GM13977 (cell line): ENCODE data around the gene CIDEB.

Experiments
- DNase-seq: peaks from one replicate; pipeline ENCODE4 v3.0.0; 2012; ENCODE audit warnings: low spot score
- in situ Hi-C: fragments of 300-500 bp; cut with MboI; formaldehyde crosslinking; loops from one replicate; pipeline ENCODE4 v1.12.0; 2022; ENCODE audit warnings: low sequenced_read_pairs, low pct_unique_long_range_greater_than_20kb, mixed read lengths, inconsistent platforms; ENCODE audit not compliant: unreplicated experiment
- TF ChIP-seq, protein P1 (sequence below): IDR thresholded peaks from 2 replicates; pipeline ENCODE4 v1.5.1; 2012; ENCODE audit warnings: mild to moderate bottlenecking, control low read depth; ENCODE audit not compliant: insufficient read depth; ENCODE audit errors: extremely low read depth, missing control alignments

Gene CIDEB

DNA sequence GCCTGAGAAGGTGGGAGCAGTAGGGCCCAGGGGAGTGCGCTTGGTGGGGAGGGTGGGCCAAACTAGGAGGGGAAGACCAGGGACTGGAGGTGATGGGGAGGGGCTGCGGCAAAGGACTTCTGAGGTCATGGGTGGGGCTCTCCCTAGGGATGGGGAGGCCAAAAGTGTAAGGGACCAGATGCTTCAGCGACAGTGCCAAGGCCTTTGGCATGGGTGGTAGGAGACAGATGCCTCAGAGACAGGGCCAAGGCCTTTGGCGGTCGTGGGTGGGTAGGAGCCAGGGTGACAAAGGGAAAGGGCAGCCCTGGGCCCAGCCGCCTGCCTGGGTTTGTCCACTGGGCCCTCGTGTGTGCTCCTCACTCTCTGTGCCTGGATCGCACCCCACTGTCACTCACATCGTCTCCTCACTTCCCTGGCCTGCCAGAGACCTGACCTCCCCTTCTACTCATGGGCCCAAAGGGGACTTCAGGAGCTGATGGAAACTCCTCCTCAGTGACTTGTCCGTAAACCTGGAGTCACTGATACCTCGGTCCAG, 23.2 kb downstream of the CIDEB start:
- in situ Hi-C loops, result no loop called here
- no peak for DNase-seq
- TF ChIP-seq, protein P1, sequence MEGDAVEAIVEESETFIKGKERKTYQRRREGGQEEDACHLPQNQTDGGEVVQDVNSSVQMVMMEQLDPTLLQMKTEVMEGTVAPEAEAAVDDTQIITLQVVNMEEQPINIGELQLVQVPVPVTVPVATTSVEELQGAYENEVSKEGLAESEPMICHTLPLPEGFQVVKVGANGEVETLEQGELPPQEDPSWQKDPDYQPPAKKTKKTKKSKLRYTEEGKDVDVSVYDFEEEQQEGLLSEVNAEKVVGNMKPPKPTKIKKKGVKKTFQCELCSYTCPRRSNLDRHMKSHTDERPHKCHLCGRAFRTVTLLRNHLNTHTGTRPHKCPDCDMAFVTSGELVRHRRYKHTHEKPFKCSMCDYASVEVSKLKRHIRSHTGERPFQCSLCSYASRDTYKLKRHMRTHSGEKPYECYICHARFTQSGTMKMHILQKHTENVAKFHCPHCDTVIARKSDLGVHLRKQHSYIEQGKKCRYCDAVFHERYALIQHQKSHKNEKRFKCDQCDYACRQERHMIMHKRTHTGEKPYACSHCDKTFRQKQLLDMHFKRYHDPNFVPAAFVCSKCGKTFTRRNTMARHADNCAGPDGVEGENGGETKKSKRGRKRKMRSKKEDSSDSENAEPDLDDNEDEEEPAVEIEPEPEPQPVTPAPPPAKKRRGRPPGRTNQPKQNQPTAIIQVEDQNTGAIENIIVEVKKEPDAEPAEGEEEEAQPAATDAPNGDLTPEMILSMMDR, result no peak

DNA sequence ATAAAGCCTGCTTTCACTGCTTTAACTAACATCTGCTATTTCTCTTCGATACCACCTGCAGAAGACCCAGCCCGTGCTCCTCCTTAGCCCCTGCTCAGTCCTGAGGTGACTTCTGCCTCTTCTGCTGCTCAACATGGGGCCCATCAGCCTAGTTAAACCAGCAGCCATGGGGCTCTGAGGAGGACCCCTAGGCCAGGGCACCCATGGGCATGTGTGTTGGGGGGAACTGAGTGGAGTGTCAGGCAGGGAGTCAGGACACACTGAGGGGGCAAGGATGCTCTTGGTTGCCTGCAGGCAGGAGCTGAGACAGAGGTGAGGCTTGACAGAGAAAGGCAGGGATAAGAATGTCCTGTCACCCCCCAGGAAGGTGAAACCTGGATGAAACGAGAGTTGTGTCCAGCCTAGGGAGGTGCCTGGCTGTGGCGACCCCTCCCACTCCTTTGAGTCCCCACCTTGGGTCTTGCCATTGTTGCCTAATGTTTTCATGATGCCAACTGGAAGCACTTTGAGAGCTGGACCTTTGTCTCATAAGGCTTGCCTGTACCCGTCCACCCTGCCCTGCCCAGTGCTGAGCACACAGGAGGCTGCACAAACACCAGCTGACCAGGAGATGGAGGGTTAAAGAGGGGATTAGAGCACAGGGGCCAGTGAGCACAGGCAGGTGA, 23.8 kb downstream of the CIDEB start:
- in situ Hi-C loops, result no loop called here
- TF ChIP-seq, protein P1, result no peak
- DNase-seq, result no peak

DNA sequence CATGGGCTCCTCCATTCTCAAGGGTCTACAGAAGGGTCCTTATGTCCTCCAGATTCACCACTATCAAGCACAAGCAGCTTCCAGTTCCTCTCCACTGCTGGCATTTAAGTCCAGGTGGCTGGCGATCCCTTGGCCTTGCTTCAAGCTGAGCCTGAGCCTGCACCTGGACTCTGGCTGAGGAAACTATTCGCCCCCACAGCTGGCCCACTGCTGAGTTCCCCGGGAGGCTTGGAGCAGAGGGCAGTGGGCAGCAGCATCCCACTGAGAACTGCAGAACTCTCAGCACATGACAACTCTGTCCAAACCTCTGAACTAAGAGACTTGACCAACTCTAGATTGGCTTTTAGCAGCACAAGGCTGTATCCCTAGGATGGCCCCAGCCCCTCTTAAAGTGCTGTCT, 25.0 kb downstream of the CIDEB start:
- in situ Hi-C loops, result no loop called here
- DNase-seq, result no peak
- TF ChIP-seq, protein P1, result no peak

DNA sequence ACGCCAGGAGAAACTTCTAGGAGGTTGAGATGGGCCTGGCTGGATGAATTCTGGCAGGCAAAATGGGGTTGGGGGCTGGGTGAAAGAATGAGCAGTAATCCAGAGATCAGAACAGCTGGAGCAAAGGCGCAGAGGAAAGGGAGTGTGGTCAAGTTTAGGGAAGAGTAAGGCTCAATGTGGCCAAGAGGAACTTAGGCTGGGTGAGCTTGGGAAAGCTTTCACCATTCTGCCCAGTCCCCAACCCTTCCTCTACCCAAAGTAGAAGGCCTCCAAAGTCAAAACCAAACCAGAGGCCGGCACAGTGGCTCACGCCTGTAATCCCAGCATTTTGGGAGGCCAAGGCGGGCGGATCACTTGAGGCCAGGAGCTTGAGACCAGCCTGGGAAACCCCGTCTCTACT, 26.1 kb downstream of the CIDEB start:
- in situ Hi-C loops, result no loop called here
- TF ChIP-seq, protein P1, result no peak
- no peak for DNase-seq

DNA sequence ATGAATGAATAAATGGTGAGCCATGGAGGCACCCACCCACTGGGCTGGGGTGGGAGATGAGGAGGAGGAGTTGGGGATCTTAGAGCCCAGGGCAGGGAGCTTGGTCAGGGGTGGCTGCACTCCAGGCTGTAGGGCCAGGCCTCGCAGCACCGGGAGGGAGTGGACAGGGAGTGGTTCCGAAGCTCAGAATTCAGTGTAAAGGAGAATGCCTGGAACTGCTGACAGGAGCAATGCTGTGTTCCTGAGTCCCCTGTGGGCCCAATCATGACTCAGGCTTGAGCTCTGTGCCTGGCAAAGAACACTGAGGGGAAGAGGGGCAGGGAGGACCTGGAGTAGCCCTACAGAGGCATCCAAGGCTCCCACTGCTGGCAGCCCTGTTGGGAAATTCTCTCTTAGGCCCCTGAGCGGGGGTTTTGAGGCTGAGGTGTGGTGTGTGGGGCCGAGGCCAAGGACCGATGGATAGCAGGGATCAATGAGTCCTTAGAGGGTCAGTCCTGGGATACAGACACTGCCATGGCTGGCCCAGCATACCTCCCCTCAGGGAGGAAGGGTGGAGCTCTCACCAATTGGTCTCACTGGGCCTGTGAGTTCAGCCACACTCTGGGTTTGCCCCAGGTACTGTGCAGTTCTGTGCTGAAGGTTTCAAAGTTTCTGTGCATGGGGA, 26.8 kb downstream of the CIDEB start:
- TF ChIP-seq, protein P1, result no peak
- in situ Hi-C loops, result no loop called here
- no peak for DNase-seq

DNA sequence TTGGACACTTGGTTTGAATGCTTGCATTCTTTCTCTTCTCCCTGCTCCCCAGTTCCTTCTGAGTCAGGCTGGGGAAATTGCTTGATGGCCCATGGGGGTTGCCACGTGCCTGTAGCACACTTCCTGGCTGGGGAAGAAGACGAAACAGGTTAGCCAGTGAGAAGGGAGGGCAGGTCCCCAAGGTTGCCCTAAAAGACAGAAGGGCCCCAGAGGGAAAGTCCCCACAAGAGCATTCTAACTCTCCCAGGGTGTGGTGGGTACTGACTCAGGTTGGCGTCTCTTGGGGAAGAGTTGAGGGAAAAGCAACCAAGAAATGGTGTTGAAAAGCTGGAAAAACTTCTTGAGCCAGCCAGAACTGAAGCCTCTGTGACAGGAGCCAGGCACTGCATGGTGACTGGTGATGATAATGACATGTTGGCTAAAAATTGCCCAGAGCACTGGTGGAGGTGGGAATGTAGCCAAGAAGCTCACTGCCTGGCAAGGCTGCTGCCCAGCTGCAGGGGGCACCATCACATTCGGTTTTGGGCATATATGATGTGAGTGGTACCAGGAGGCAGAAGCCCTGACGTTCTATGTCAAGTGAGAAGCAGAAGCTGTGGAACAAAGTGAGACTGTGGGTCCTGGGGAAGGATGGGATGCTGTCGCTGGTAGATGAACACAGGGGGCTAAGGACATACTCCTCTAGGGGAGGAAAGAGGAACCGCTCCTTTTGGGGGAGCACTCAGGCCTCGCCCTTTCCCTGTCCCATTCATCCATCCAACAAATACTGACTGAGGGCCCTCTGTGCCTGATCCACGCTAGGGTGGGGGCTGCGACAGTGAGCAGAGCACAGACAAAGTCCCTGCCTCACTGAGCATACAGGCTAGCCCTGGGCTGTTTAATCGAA, 28.2 kb downstream of the CIDEB start:
- no peak for DNase-seq
- in situ Hi-C loops, result no loop called here
- TF ChIP-seq, protein P1, result peak; percentile 43
